ENCODE measurements around the gene FGF11.

DNA sequence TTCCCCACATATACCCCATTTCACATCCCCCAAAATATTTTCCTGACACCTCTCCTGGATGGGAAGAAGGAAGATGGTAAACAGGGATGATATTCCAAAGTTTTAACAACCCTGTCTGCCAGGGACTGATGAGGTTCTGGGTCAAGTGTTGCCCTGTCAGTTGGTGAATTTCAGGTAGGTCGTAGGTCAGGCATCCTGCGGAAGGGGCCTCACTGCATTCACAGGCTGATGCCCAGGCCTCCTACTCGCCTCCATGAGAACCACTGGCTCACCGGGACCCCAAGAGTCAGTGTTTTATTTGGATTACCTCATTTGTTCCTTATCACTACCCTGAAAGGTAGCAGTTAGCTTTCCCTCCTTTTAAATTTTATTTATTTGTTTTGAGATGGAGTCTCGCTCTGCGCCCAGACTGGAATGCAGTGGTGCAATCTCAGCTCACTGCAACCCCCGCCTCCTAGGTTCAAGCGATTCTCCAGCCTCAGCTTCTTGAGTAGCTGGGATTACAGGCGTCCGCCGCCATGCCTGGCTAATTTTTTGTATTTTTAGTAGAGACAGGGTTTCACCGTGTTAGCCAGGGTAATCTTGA is 29.6 kb downstream of the FGF11 start:
- TF ChIP-seq POLR2A (IDR thresholded peaks at IDR 0.05; ENCODE audit: low read length), result no peak
- TF ChIP-seq GATA1 (IDR thresholded peaks at IDR 0.05; ENCODE audit: low read depth, low read length), result no peak

All from erythroblast (primary cell).